Gastrocnemius medialis (tissue), 4 donors: ENCODE measurements around the gene SLC6A2. TPM values are rescaled to one million over a fixed set of nuclear protein-coding genes. Genes with fewer than 3 reads are reported as not detected.

Experiments used
- ATAC-seq, 2 donors: fragments of 150-250 bp; one replicate each; pipeline ENCODE4 v1.9.1; 2016
- DNase-seq, 2 donors: peaks; one replicate each; pipeline ENCODE4 v3.0.0-alpha.2; 2019
- H3K27ac ChIP-seq, 4 donors: fragments of 200-600 bp; sonication (generic); 1 replicate in 1 of 4; 2 replicates in 3 of 4; pipeline ENCODE4 v1.5.1; 2016 to 2018; ENCODE audit warnings: mild to moderate bottlenecking in 2 of 4, moderate library complexity in 1 of 4
- H3K27me3 ChIP-seq, 3 donors: fragments of 200-600 bp; sonication (generic) in 2 of 3; 1 replicate in 1 of 3; 2 replicates in 2 of 3; pipeline versions ENCODE4 v1.5.1 to v1.6.0; 2016 to 2019; ENCODE audit warnings: mild to moderate bottlenecking in 1 of 3, moderate library complexity in 1 of 3
- H3K36me3 ChIP-seq, 2 donors: fragments of 200-600 bp; sonication (generic) in 1 of 2; one replicate each; pipeline ENCODE4 v1.5.1; 2017 to 2018
- H3K4me1 ChIP-seq, 2 donors: fragments of 200-600 bp; sonication (generic) in 1 of 2; one replicate each; pipeline ENCODE4 v1.5.1; 2016 to 2017; ENCODE audit warnings: mild to moderate bottlenecking in 2 of 2
- H3K4me3 ChIP-seq, 4 donors: fragments of 200-600 bp; sonication (generic) in 3 of 4; 1 replicate in 1 of 4; 2 replicates in 3 of 4; pipeline ENCODE4 v1.5.1; 2016 to 2019; ENCODE audit warnings: mild to moderate bottlenecking in 2 of 4
- H3K9me3 ChIP-seq, 3 donors: fragments of 200-600 bp; sonication (generic) in 2 of 3; 1 replicate in 1 of 3; 2 replicates in 2 of 3; pipeline ENCODE4 v1.5.1; 2016 to 2019
- CTCF ChIP-seq, 5 experiments: fragments of 450-650 bp in 3 of 5; fragments of 200-600 bp in 2 of 5; sonication (generic) in 2 of 5; IDR thresholded peaks in 4 of 5; conservative IDR thresholded peaks in 1 of 5; 1 replicate in 4 of 5; 2 replicates in 1 of 5; pipeline ENCODE4 v1.5.1; 2016 to 2019; ENCODE audit warnings: antibody characterized with exemption in 5 of 5, mild to moderate bottlenecking in 3 of 5, moderate library complexity in 3 of 5
- POLR2A ChIP-seq, 2 donors: fragments of 450-650 bp; IDR thresholded peaks; one replicate each; pipeline ENCODE4 v1.6.1; 2017; ENCODE audit warnings: antibody characterized with exemption in 2 of 2, mild to moderate bottlenecking in 2 of 2, moderate library complexity in 2 of 2
- in situ Hi-C, 4 donors: fragments of 200-750 bp; cut with MboI; loops; one replicate each; pipeline versions ENCODE4 v1.15.0 to v1.8.0; 2017; ENCODE audit warnings: low sequenced_read_pairs in 4 of 4
- intact Hi-C: fragments of 100-400 bp; cut with DNase I; formaldehyde crosslinking; loops from one replicate; pipeline ENCODE4 v1.15.1; 2023; ENCODE audit warnings: low total_unique reads
- total RNA-seq, 4 donors: library from RNA; depleted of rRNA; stranded (reverse); fragments of >200 nt; gene quantifications; one replicate each; pipeline versions ENCODE4 v1.1.0 to v1.2.3, GENCODE V29; 2016

Gene SLC6A2
- total RNA-seq, 4 donors from 2014 or later, result not detected

DNA sequence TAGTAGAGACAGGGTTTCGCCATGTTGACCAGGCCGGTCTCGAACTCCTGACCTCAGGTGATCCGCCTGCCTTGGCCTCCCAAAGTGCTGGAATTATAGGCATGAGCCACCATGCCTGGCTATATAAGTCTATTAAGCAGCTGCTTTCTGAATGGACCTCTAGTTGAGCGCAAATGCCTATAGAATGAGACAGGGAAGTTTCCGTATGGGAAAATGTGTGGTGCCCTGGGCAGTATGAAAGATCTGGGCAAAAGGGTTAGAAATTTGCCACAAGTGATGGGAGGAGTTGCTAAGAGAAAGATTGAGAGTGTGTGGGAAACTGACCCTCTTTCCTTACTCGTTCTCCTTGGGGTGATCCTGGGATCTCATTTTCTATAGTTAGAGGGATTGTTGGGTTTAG is 26.3 kb downstream of the SLC6A2 start:
- Histone ChIP-seq H3K27me3 (no peaks in the 10 kb centered on the region), H3K27ac (no peak overlapping the region), H3K36me3 (no peaks in the 10 kb centered on the region), H3K4me1 (no peaks in the 10 kb centered on the region), H3K9me3 (no peaks in the 10 kb centered on the region), H3K4me3 (no peak overlapping the region)
- ATAC-seq (no peak), DNase-seq (no peak)
- in situ Hi-C loops (no loop called here), intact Hi-C loops (no loop called here)
- TF ChIP-seq POLR2A (IDR thresholded peaks at IDR 0.05) (no peak), CTCF (IDR thresholded peaks at IDR 0.05 in 4 of 5, conservative IDR thresholded peaks at IDR 0.05 in 1 of 5) (no peak)

DNA sequence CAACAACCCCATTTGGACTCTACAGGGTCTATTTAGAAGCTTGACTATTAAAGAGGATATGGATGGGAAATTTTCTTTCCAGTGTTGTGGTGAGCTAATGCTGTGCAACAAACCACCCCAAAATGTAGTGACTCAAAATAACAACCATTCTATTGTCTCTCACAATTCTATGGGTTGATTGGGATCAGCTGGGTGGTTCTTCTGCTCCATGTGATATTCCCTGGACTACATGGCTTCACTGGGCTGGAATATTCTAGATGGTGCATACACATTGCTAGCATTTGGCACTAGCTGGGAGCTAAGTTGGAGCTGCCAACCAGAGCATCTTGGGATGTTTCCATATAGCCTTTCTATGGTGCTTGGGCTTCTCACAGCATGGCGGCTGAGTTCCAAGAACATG is 30.2 kb downstream of the SLC6A2 start:
- no peak overlapping the region for H3K27ac ChIP-seq
- TF ChIP-seq CTCF (IDR thresholded peaks at IDR 0.05 in 4 of 5, conservative IDR thresholded peaks at IDR 0.05 in 1 of 5), result no peak
- TF ChIP-seq POLR2A (IDR thresholded peaks at IDR 0.05), result no peak
- intact Hi-C loops (no loop called here), in situ Hi-C loops (no loop called here)
- H3K4me3 ChIP-seq, result no peak overlapping the region
- H3K4me1 ChIP-seq, result no peaks in the 10 kb centered on the region
- no peaks in the 10 kb centered on the region for H3K36me3 ChIP-seq
- H3K9me3 ChIP-seq, result no peaks in the 10 kb centered on the region
- DNase-seq, result no peak
- H3K27me3 ChIP-seq, result no peaks in the 10 kb centered on the region
- ATAC-seq, result no peak

DNA sequence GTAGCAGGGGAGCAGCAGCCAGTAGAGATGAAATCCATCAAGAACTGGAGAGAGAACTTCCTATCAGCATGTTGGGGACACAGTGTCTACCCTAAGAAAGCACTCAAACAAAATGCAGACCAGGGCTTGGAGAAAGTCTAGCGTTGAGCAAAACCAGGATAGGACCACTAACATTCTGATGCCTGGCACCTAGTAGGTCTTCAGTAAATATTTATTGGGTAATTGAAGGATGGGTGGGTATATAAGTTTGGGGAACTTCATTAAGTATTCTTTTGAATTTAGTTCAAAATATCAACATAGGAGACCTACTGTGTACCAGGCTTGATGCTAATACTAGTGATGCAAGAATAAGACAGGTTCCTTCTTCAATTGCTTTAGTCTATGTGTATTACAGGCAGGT is 30.9 kb downstream of the SLC6A2 start:
- in situ Hi-C loops (no loop called here), intact Hi-C loops (no loop called here)
- Histone ChIP-seq H3K4me1 (no peaks in the 10 kb centered on the region), H3K4me3 (no peak overlapping the region), H3K27ac (no peak overlapping the region), H3K27me3 (no peaks in the 10 kb centered on the region), H3K36me3 (no peaks in the 10 kb centered on the region), H3K9me3 (no peaks in the 10 kb centered on the region)
- DNase-seq (no peak), ATAC-seq (no peak)
- TF ChIP-seq CTCF (IDR thresholded peaks at IDR 0.05 in 4 of 5, conservative IDR thresholded peaks at IDR 0.05 in 1 of 5) (no peak), POLR2A (IDR thresholded peaks at IDR 0.05) (no peak)

GRCh38 chr16:55687802-55688201 is 32.0 kb downstream of the SLC6A2 start:
- ATAC-seq, result no peak
- intact Hi-C loops, result no loop called here

More at GRCh38 chr16:55687802-55688201, 32.0 kb downstream of the SLC6A2 start:
- Histone ChIP-seq H3K4me1 (no peaks in the 10 kb centered on the region), H3K4me3 (no peak overlapping the region), H3K36me3 (no peaks in the 10 kb centered on the region), H3K27me3 (no peaks in the 10 kb centered on the region), H3K9me3 (no peaks in the 10 kb centered on the region), H3K27ac (no peak overlapping the region)
- DNase-seq, result no peak
- TF ChIP-seq CTCF (IDR thresholded peaks at IDR 0.05 in 4 of 5, conservative IDR thresholded peaks at IDR 0.05 in 1 of 5), result no peak
- TF ChIP-seq POLR2A (IDR thresholded peaks at IDR 0.05), result no peak
- in situ Hi-C loops, result no loop called here
